H1 (cell line): ENCODE data around the gene LRR1. TPM values are rescaled to one million over a fixed set of nuclear protein-coding genes. Genes with fewer than 3 reads are reported as not detected.

Experiments used
- CTCF ChIA-PET: fragments of 300-600 bp; sonication (Branson Sonifier 250); formaldehyde crosslinking; loops from one replicate; lab custom pipeline; 2021; ENCODE audit not compliant: partially characterized antibody; lab: Charles Lee
- POLR2A ChIA-PET: fragments of 300-600 bp; sonication (Branson Sonifier 250); formaldehyde crosslinking; loops from one replicate; lab custom pipeline; 2021; ENCODE audit warnings: inconsistent platforms; ENCODE audit not compliant: partially characterized antibody; lab: Charles Lee
- DNase-seq, 2 experiments: peaks; one replicate each; pipeline versions ENCODE4 v3.0.0 to v3.0.0-alpha.2; 2010 to 2022; ENCODE audit warnings: low spot score in 2 of 2, low read depth in 1 of 2, mixed read lengths in 1 of 2
- FAIRE-seq: peaks from 2 replicates; lab custom pipeline; 2011; peaks lifted over from hg19 to GRCh38; lab: Jason Lieb, UNC
- H2AFZ ChIP-seq: 2 replicates; pipeline ENCODE4 v1.8.1; 2012; ENCODE audit warnings: low read length, inconsistent platforms
- H2AK5ac ChIP-seq: 2 replicates; pipeline ENCODE4 v1.6.1; 2013; ENCODE audit warnings: low read depth, low read length
- H2BK120ac ChIP-seq: replicated peaks from 2 replicates; pipeline ENCODE3; 2013; ENCODE audit warnings: low read depth, low read length, inconsistent platforms
- H2BK12ac ChIP-seq: 2 replicates; pipeline ENCODE4 v1.6.1; 2013; ENCODE audit warnings: low read depth, low read length
- H2BK15ac ChIP-seq: 2 replicates; pipeline ENCODE4 v1.6.1; 2013; ENCODE audit warnings: low read length
- H2BK20ac ChIP-seq: 2 replicates; pipeline ENCODE4 v1.6.1; 2013; ENCODE audit warnings: low read length
- H2BK5ac ChIP-seq: 2 replicates; pipeline ENCODE4 v1.6.1; 2013; ENCODE audit warnings: low read depth, low read length
- H3K14ac ChIP-seq: 2 replicates; pipeline ENCODE4 v1.6.1; 2013; ENCODE audit warnings: inconsistent platforms; ENCODE audit not compliant: insufficient read length
- H3K18ac ChIP-seq: 2 replicates; pipeline ENCODE4 v1.6.1; 2013; ENCODE audit warnings: low read length; ENCODE audit errors: extremely low read depth
- H3K23ac ChIP-seq: 2 replicates; pipeline ENCODE4 v1.6.1; 2013; ENCODE audit warnings: inconsistent platforms; ENCODE audit not compliant: insufficient read length
- H3K23me2 ChIP-seq: 2 replicates; pipeline ENCODE4 v1.6.1; 2013; ENCODE audit warnings: low read depth, low read length
- H3K27ac ChIP-seq: 2 replicates; pipeline ENCODE4 v1.6.1; 2011; ENCODE audit warnings: low read depth, low read length, inconsistent platforms
- H3K27me3 ChIP-seq, 4 experiments: replicated peaks in 1 of 4; 1 replicate in 1 of 4; 2 replicates in 3 of 4; pipeline versions ENCODE4 v1.6.1 to v1.8.1; 2011 to 2013; ENCODE audit warnings: low read length in 3 of 4, mild to moderate bottlenecking in 3 of 4, inconsistent platforms in 2 of 4, mixed read lengths in 2 of 4, moderate library complexity in 1 of 4; ENCODE audit not compliant: control insufficient read depth in 3 of 4, insufficient read depth in 3 of 4; ENCODE audit errors: extremely low read depth in 1 of 4
- H3K36me3 ChIP-seq, 4 experiments: 2 replicates each; pipeline versions ENCODE4 v1.6.1 to v1.8.1; 2011 to 2013; ENCODE audit warnings: mild to moderate bottlenecking in 4 of 4, low read length in 3 of 4, moderate library complexity in 2 of 4, control low read depth in 1 of 4, inconsistent platforms in 1 of 4; ENCODE audit not compliant: insufficient read depth in 4 of 4, control insufficient read depth in 2 of 4
- H3K4ac ChIP-seq: replicated peaks from 2 replicates; pipeline ENCODE3; 2013; ENCODE audit warnings: low read length, low read depth, mixed read lengths, inconsistent platforms; ENCODE audit not compliant: insufficient read length
- H3K4me1 ChIP-seq, 4 experiments: replicated peaks in 1 of 4; 1 replicate in 1 of 4; 2 replicates in 3 of 4; pipeline versions ENCODE4 v1.6.1 to v1.8.1; 2011 to 2013; ENCODE audit warnings: low read length in 3 of 4, inconsistent platforms in 2 of 4, mixed read lengths in 1 of 4; ENCODE audit not compliant: insufficient read depth in 4 of 4, control insufficient read depth in 3 of 4
- H3K4me2 ChIP-seq, 2 experiments: 2 replicates each; pipeline versions ENCODE4 v1.6.1 to v1.8.1; 2011 to 2013; ENCODE audit warnings: low read depth in 2 of 2, low read length in 2 of 2, control low read depth in 1 of 2, inconsistent platforms in 1 of 2, mild to moderate bottlenecking in 1 of 2; ENCODE audit not compliant: insufficient read depth in 1 of 2
- H3K4me3 ChIP-seq, 4 experiments: fragments of 200-600, 300-600 bp in 1 of 4; sonication (generic), shearing (Covaris generic), sonication (Bioruptor Twin) in 1 of 4; 2 replicates each; pipeline versions ENCODE4 v1.5.1 to v1.8.1; 2011 to 2016; ENCODE audit warnings: low read length in 4 of 4, low read depth in 3 of 4, control low read depth in 2 of 4, inconsistent platforms in 2 of 4, mild to moderate bottlenecking in 2 of 4, mixed read lengths in 1 of 4, moderate library complexity in 1 of 4; ENCODE audit not compliant: insufficient read depth in 2 of 4; ENCODE audit errors: extremely low read depth in 1 of 4
- H3K56ac ChIP-seq: replicated peaks from 2 replicates; pipeline ENCODE3; 2013; ENCODE audit warnings: low read depth, mild to moderate bottlenecking, mixed read lengths, low read length, inconsistent platforms; ENCODE audit not compliant: insufficient read length
- H3K79me1 ChIP-seq: 2 replicates; pipeline ENCODE4 v1.6.1; 2013; ENCODE audit warnings: low read depth, low read length, control low read depth
- H3K79me2 ChIP-seq, 2 experiments: 2 replicates each; pipeline versions ENCODE4 v1.6.1 to v1.8.1; 2012 to 2013; ENCODE audit warnings: low read length in 2 of 2, mild to moderate bottlenecking in 2 of 2, inconsistent platforms in 1 of 2; ENCODE audit not compliant: insufficient read depth in 2 of 2, control insufficient read depth in 1 of 2
- H3K9ac ChIP-seq, 4 experiments: replicated peaks in 1 of 4; 1 replicate in 1 of 4; 2 replicates in 3 of 4; pipeline versions ENCODE4 v1.6.1 to v1.8.1; 2011 to 2013; ENCODE audit warnings: low read depth in 3 of 4, low read length in 3 of 4, control low read depth in 2 of 4, mild to moderate bottlenecking in 2 of 4, moderate library complexity in 2 of 4, inconsistent platforms in 1 of 4; ENCODE audit errors: extremely low read depth in 1 of 4
- H3K9me3 ChIP-seq, 2 experiments: 2 replicates each; pipeline versions ENCODE4 v1.6.1 to v1.8.1; 2012 to 2013; ENCODE audit warnings: mild to moderate bottlenecking in 2 of 2, moderate library complexity in 2 of 2, control low read depth in 1 of 2, inconsistent platforms in 1 of 2, low read depth in 1 of 2, low read length in 1 of 2, mixed read lengths in 1 of 2; ENCODE audit not compliant: insufficient read depth in 2 of 2
- H4K20me1 ChIP-seq, 2 experiments: replicated peaks in 1 of 2; 2 replicates each; pipeline versions ENCODE3 to v1.8.1; 2011 to 2013; ENCODE audit warnings: inconsistent platforms in 2 of 2, low read length in 2 of 2, mild to moderate bottlenecking in 1 of 2; ENCODE audit not compliant: insufficient read depth in 2 of 2, control insufficient read depth in 1 of 2
- H4K5ac ChIP-seq: 2 replicates; pipeline ENCODE4 v1.6.1; 2013; ENCODE audit warnings: low read length, low read depth, mixed read lengths, inconsistent platforms; ENCODE audit not compliant: insufficient read length
- H4K8ac ChIP-seq: 2 replicates; pipeline ENCODE4 v1.8.0; 2013; ENCODE audit warnings: mild to moderate bottlenecking, moderate library complexity, low read length, inconsistent platforms; ENCODE audit not compliant: insufficient read depth; ENCODE audit errors: extremely low read depth
- H4K91ac ChIP-seq: replicated peaks from 2 replicates; pipeline ENCODE3; 2013; ENCODE audit warnings: low read length, mixed read lengths, inconsistent platforms; ENCODE audit not compliant: insufficient read length
- RXRA ChIP-seq: IDR thresholded peaks from 2 replicates; pipeline ENCODE4 v1.6.1; 2011; ENCODE audit warnings: low read depth, mild to moderate bottlenecking, low read length, moderate library complexity; ENCODE audit not compliant: insufficient read depth
- WGBS, 2 experiments: shearing (Covaris generic) in 1 of 2; methylation state at CpG; one replicate each; pipeline versions ENCODE4 v1.1.6 to v1.1.7; 2013 to 2015; ENCODE audit warnings: low lambda C conversion rate in 2 of 2, mixed read lengths in 2 of 2, inconsistent platforms in 1 of 2, low coverage in 1 of 2, missing lambda C conversion rate in 1 of 2; ENCODE audit not compliant: insufficient replicate concordance in 2 of 2, insufficient coverage in 1 of 2, insufficient read length in 1 of 2; ENCODE audit errors: extremely low coverage in 1 of 2, missing lambda C conversion rate in 1 of 2; 5-methylcytosine and 5-hydroxymethylcytosine counted together
- polyA plus RNA-seq, 7 experiments: library from polyadenylated mRNA; depleted of rRNA in 3 of 7; stranded (reverse) in 5 of 7; unstranded in 2 of 7; fragments of >200 nt in 5 of 7; fragments of 200-250 nt in 2 of 7; gene quantifications; 1 replicate in 5 of 7; 2 replicates in 1 of 7; 4 replicates in 1 of 7; pipeline versions ENCODE4 v1.2.1 to v1.2.3, GENCODE V29; 2011 to 2013; ENCODE audit warnings: missing spikeins in 2 of 7, mixed read lengths in 2 of 7
- total RNA-seq: library from RNA; stranded (reverse); fragmentation: NEBNext Ultra II Directional; extraction: Animal tissue kit (Norgen Biotek cat#: 25700); gene quantifications from 2 replicates; pipeline ENCODE4 v1.2.1, GENCODE V29; 2021

Gene LRR1
- total and polyA plus RNA-seq, 2 of the 8 experiments (the other 6 are each of a cell fraction or from before 2014, with no cell fraction given): 30.7 to 37.5 TPM

DNA sequence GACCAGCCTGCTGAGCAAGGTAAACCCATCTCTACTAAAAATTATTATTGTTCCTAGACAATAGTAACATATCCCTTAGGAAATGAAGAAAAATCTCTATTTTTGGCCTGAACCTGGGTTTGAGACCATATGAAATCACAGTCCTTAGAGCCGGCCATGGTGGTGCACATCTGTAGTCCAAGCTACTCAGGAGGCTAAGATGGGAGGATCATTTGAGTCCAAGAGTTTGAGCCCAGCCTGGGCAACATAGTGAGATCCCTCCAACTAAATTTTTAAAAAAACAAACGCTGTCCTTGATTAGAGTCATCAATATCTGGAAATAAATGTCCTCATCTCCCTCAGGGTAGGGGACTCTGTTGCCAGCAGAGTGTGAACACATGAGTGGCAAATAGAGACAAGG, 47.2 kb upstream of the LRR1 start:
- WGBS, 2 experiments: 84% methylated on average over 2 of the region's 2 CpGs; no CpG with 5 or more reads in 1 of the 2 experiments
- H3K4me2 ChIP-seq: no peak overlapping the region

More for the DNA sequence above, 47.2 kb upstream of the LRR1 start:
- no peak for DNase-seq
- Histone ChIP-seq H2AK5ac (no peak overlapping the region), H4K20me1 (no peaks in the 10 kb centered on the region), H3K23ac (no peak overlapping the region), H2BK20ac (no peak overlapping the region), H3K79me2 (no peaks in the 10 kb centered on the region), H3K4ac (no peak overlapping the region), H3K14ac (no peak overlapping the region), H3K9me3 (no peaks in the 10 kb centered on the region; a peak in 2 of 4 replicates), H3K23me2 (no peaks in the 10 kb centered on the region; the same call in 1 of the 2 replicates), H3K36me3 (no peaks in the 10 kb centered on the region), H4K8ac (no peak overlapping the region), H4K91ac (no peak overlapping the region), H3K4me3 (no peak overlapping the region), H2BK12ac (no peak overlapping the region), H3K9ac (no peak overlapping the region), H3K18ac (no peak overlapping the region), H4K5ac (no peak overlapping the region), H3K79me1 (no peaks in the 10 kb centered on the region), H3K56ac (no peak overlapping the region), H3K4me1 (peaks cover 0 to 9% (median 6%) of the 10 kb centered on the region in 4 experiments; a peak in 3 of 7 replicates), H3K27me3 (no peaks in the 10 kb centered on the region), H2BK120ac (no peak overlapping the region), H2BK15ac (no peak overlapping the region), H3K27ac (no peak overlapping the region), H2BK5ac (no peak overlapping the region), H2AFZ (no peak overlapping the region)
- CTCF ChIA-PET: interaction anchor here (0.5 to 3.0 kb wide), 8 partner anchors 14 to 248 kb away, joined by 3 to 40 read pairs (median 6); no protein-coding TSS in a partner anchor
- no peak for TF ChIP-seq RXRA
- POLR2A ChIA-PET: interaction anchor here (1.1 to 1.5 kb wide), 2 partner anchors 30 to 69 kb away, joined by 3 read pairs; partner anchors contain the start of genes MGAT2 and RPL36AL
- FAIRE-seq: no peak
